ENCODE results near the gene PPP1R15B.
"Not testable (repeated sequence)": the region's sequence is repeated elsewhere in the genome, so short reads cannot be mapped to it uniquely, and the experiment has no call there.

PPP1R15B gene

GRCh38 chr1:204424621-204425020 lies 13.0 kb upstream of the PPP1R15B start:
- no peak for DNase-seq (ENCODE audit: extremely low spot score, insufficient read length, low read depth)
- FAIRE-seq, result no peak

GRCh38 chr1:204422061-204422705 lies 10.6 kb upstream of the PPP1R15B start:
- not testable (repeated sequence) for FAIRE-seq; DNase-seq (ENCODE audit: extremely low spot score, insufficient read length, low read depth)

- FAIRE-seq (no peak), DNase-seq (ENCODE audit: extremely low spot score, insufficient read length, low read depth) (no peak)
Measured at GRCh38 chr1:204421441-204421840, 9.8 kb upstream of the PPP1R15B start.

GRCh38 chr1:204420039-204421004 lies 8.7 kb upstream of the PPP1R15B start:
- FAIRE-seq (no peak), DNase-seq (ENCODE audit: extremely low spot score, insufficient read length, low read depth) (no peak)

- FAIRE-seq (no peak), DNase-seq (ENCODE audit: extremely low spot score, insufficient read length, low read depth) (no peak)
Measured at GRCh38 chr1:204419064-204419403, 7.4 kb upstream of the PPP1R15B start.

- DNase-seq (ENCODE audit: extremely low spot score, insufficient read length, low read depth) (no peak), FAIRE-seq (no peak)
Measured at GRCh38 chr1:204418174-204419063, 6.8 kb upstream of the PPP1R15B start.

- FAIRE-seq (no peak), DNase-seq (ENCODE audit: extremely low spot score, insufficient read length, low read depth) (no peak)
Measured at GRCh38 chr1:204417074-204417997, 5.7 kb upstream of the PPP1R15B start.

GRCh38 chr1:204416589-204417073 lies 5.0 kb upstream of the PPP1R15B start:
- FAIRE-seq, result no peak
- no peak for DNase-seq (ENCODE audit: extremely low spot score, insufficient read length, low read depth)

- FAIRE-seq, result no peak
- DNase-seq (ENCODE audit: extremely low spot score, insufficient read length, low read depth), result no peak
Measured at GRCh38 chr1:204415351-204415750, 3.7 kb upstream of the PPP1R15B start.

GRCh38 chr1:204414016-204414415 lies 2.4 kb upstream of the PPP1R15B start:
- FAIRE-seq (no peak), DNase-seq (ENCODE audit: extremely low spot score, insufficient read length, low read depth) (no peak)

- FAIRE-seq (no peak), DNase-seq (ENCODE audit: extremely low spot score, insufficient read length, low read depth) (no peak)
Measured at GRCh38 chr1:204413170-204413535, 1.5 kb upstream of the PPP1R15B start.

GRCh38 chr1:204410688-204411450 lies 748 bp downstream of the PPP1R15B start:
- no peak for FAIRE-seq

GRCh38 chr1:204409836-204410687 lies 1.6 kb downstream of the PPP1R15B start:
- DNase-seq (ENCODE audit: extremely low spot score, insufficient read length, low read depth), result no peak
- no peak for FAIRE-seq

More at GRCh38 chr1:204410688-204411450, 748 bp downstream of the PPP1R15B start:
- no peak for DNase-seq (ENCODE audit: extremely low spot score, insufficient read length, low read depth)

- DNase-seq (ENCODE audit: extremely low spot score, insufficient read length, low read depth) (no peak), FAIRE-seq (no peak)
Measured at GRCh38 chr1:204409123-204409522, 2.5 kb downstream of the PPP1R15B start.

- DNase-seq (ENCODE audit: extremely low spot score, insufficient read length, low read depth) (no peak), FAIRE-seq (no peak)
Measured at GRCh38 chr1:204408602-204409001, 3.0 kb downstream of the PPP1R15B start.

GRCh38 chr1:204408074-204408507 lies 3.5 kb downstream of the PPP1R15B start:
- DNase-seq (ENCODE audit: extremely low spot score, insufficient read length, low read depth) (no peak), FAIRE-seq (no peak)

GRCh38 chr1:204407295-204407971 lies 4.2 kb downstream of the PPP1R15B start:
- FAIRE-seq, result no peak
- no peak for DNase-seq (ENCODE audit: extremely low spot score, insufficient read length, low read depth)
